ENCODE results near the gene PDK3. TPM values are rescaled to one million over a fixed set of nuclear protein-coding genes. Genes with fewer than 3 reads are reported as not detected.

PDK3 gene
- total RNA-seq, 1 experiment from 2014 or later, result 47.3 TPM

- no peak overlapping the region for H3K27ac Mint-ChIP-seq
- H3K4me3 Mint-ChIP-seq, result no peak overlapping the region
- Histone ChIP-seq H3K56ac (ENCODE audit: insufficient read length, low read depth, low read length) (no peak overlapping the region), H2BK20ac (ENCODE audit: low read depth, low read length, poor library complexity, severe bottlenecking) (no peak overlapping the region), H2BK15ac (ENCODE audit: low read depth, low read length) (no peak overlapping the region), H4K5ac (ENCODE audit: insufficient read length, low read depth, low read length) (no peak overlapping the region), H2AFZ (ENCODE audit: low read length) (no peak overlapping the region), H3K79me1 (ENCODE audit: insufficient read depth, low read depth, low read length, poor library complexity, severe bottlenecking) (no peaks in the 10 kb centered on the region), H3K4me2 (ENCODE audit: insufficient read depth, insufficient read length, low read length) (no peak overlapping the region), H2BK12ac (ENCODE audit: insufficient read length, low read depth, low read length) (no peak overlapping the region), H4K8ac (replicated peaks; ENCODE audit: insufficient read length, low read depth, low read length) (no peak overlapping the region), H3K4me1 (ENCODE audit: insufficient read depth, low read length) (peaks cover 4% of the 10 kb centered on the region; the same call in 1 of the 2 replicates), H3K18ac (ENCODE audit: insufficient read length, low read depth, low read length) (no peak overlapping the region), H3K27me3 (ENCODE audit: insufficient read depth, low read length) (no peaks in the 10 kb centered on the region), H3K79me2 (ENCODE audit: insufficient read depth, low read length) (no peaks in the 10 kb centered on the region), H3K4ac (ENCODE audit: low read depth, low read length) (no peak overlapping the region), H3K23ac (ENCODE audit: insufficient read length, low read depth, low read length) (no peak overlapping the region), H2BK5ac (ENCODE audit: insufficient read length, low read length) (no peak overlapping the region), H4K20me1 (ENCODE audit: control insufficient read depth, insufficient read depth, insufficient read length) (no peaks in the 10 kb centered on the region), H3K23me2 (ENCODE audit: insufficient read length, low read depth, low read length, poor library complexity, severe bottlenecking) (peaks cover 15% of the 10 kb centered on the region), H3K27ac (ENCODE audit: insufficient read length, low read depth, low read length) (no peak overlapping the region), H2AK5ac (ENCODE audit: insufficient read length, low read length) (no peak overlapping the region), H4K91ac (ENCODE audit: insufficient read length, low read depth, low read length) (no peak overlapping the region), H3K14ac (ENCODE audit: insufficient read depth, low read length) (no peak overlapping the region), H3T11ph (ENCODE audit: low read length) (no peak overlapping the region), H2BK120ac (ENCODE audit: low read depth, low read length, poor library complexity, severe bottlenecking) (no peak overlapping the region), H3K9ac (ENCODE audit: extremely low read depth, insufficient read length, low read length) (no peak overlapping the region), H3K9me3 (ENCODE audit: control insufficient read depth, low read depth, low read length) (no peaks in the 10 kb centered on the region)
- TF ChIP-seq, protein P1, sequence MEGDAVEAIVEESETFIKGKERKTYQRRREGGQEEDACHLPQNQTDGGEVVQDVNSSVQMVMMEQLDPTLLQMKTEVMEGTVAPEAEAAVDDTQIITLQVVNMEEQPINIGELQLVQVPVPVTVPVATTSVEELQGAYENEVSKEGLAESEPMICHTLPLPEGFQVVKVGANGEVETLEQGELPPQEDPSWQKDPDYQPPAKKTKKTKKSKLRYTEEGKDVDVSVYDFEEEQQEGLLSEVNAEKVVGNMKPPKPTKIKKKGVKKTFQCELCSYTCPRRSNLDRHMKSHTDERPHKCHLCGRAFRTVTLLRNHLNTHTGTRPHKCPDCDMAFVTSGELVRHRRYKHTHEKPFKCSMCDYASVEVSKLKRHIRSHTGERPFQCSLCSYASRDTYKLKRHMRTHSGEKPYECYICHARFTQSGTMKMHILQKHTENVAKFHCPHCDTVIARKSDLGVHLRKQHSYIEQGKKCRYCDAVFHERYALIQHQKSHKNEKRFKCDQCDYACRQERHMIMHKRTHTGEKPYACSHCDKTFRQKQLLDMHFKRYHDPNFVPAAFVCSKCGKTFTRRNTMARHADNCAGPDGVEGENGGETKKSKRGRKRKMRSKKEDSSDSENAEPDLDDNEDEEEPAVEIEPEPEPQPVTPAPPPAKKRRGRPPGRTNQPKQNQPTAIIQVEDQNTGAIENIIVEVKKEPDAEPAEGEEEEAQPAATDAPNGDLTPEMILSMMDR (conservative IDR thresholded peaks at IDR 0.05), result no peak
- no CpG with 5 or more reads among the region's 3 CpGs for WGBS (ENCODE audit: extremely low coverage, insufficient read length, low lambda C conversion rate)
- no peak for DNase-seq
- no peaks in the 10 kb centered on the region for H3K9me3 Mint-ChIP-seq
- peaks cover 0 to 4% (median 0%) of the 10 kb centered on the region in 3 experiments; a peak in 1 of 7 replicates for H3K36me3 Mint-ChIP-seq (ENCODE audit: insufficient read depth in 1 of 3, low read depth in 3 of 3)
- peaks cover 23 to 27% of the 10 kb centered on the region in 2 experiments for H3K4me1 Mint-ChIP-seq
- H3K27me3 Mint-ChIP-seq (ENCODE audit: low read depth), result peaks cover 2% of the 10 kb centered on the region
Observed at GRCh38 chrX:24463077-24463476, 2.0 kb upstream of the PDK3 start.

All from H9 (cell line).